GM19238 (cell line): Measurements from ENCODE around the gene SUMF1.

Experiments
- DNase-seq: peaks from one replicate; pipeline ENCODE4 v3.0.0; 2011; ENCODE audit warnings: low spot score; ENCODE audit not compliant: insufficient read length

SUMF1 gene

GRCh38 chr3:4416427-4416945, 50.6 kb downstream of the SUMF1 start:
- DNase-seq = no peak

GRCh38 chr3:4413467-4413866, 53.6 kb downstream of the SUMF1 start:
- no peak for DNase-seq

- DNase-seq = no peak
Observed at GRCh38 chr3:4411833-4412232, 55.2 kb downstream of the SUMF1 start.

GRCh38 chr3:4411236-4411635, 55.8 kb downstream of the SUMF1 start:
- no peak for DNase-seq

- no peak for DNase-seq
Observed at GRCh38 chr3:4410606-4411005, 56.5 kb downstream of the SUMF1 start.

- no peak for DNase-seq
Observed at GRCh38 chr3:4409971-4410573, 57.0 kb downstream of the SUMF1 start.

GRCh38 chr3:4409415-4409814, 57.7 kb downstream of the SUMF1 start:
- no peak for DNase-seq

GRCh38 chr3:4408958-4409357, 58.1 kb downstream of the SUMF1 start:
- no peak for DNase-seq

GRCh38 chr3:4407941-4408340, 59.1 kb downstream of the SUMF1 start:
- no peak for DNase-seq

GRCh38 chr3:4406746-4407568, 60.1 kb downstream of the SUMF1 start:
- DNase-seq = no peak

- DNase-seq = no peak
Observed at GRCh38 chr3:4404881-4405280, 62.2 kb downstream of the SUMF1 start.

- DNase-seq = no peak
Observed at GRCh38 chr3:4401441-4401840, 65.6 kb downstream of the SUMF1 start.

GRCh38 chr3:4399476-4399875, 67.6 kb downstream of the SUMF1 start:
- DNase-seq = no peak

GRCh38 chr3:4398941-4399245, 68.2 kb downstream of the SUMF1 start:
- no peak for DNase-seq

- no peak for DNase-seq
Observed at GRCh38 chr3:4398120-4398940, 68.7 kb downstream of the SUMF1 start.

GRCh38 chr3:4397466-4397865, 69.6 kb downstream of the SUMF1 start:
- DNase-seq = no peak

- DNase-seq = no peak
Observed at GRCh38 chr3:4396542-4396941, 70.5 kb downstream of the SUMF1 start.

- DNase-seq = no peak
Observed at GRCh38 chr3:4396006-4396405, 71.1 kb downstream of the SUMF1 start.

GRCh38 chr3:4395448-4395847, 71.6 kb downstream of the SUMF1 start:
- no peak for DNase-seq

GRCh38 chr3:4394567-4394966, 72.5 kb downstream of the SUMF1 start:
- no peak for DNase-seq

- no peak for DNase-seq
Observed at GRCh38 chr3:4394048-4394447, 73.0 kb downstream of the SUMF1 start.

- DNase-seq = no peak
Observed at GRCh38 chr3:4392992-4393391, 74.1 kb downstream of the SUMF1 start.
